CD4-positive, CD25-positive, alpha-beta regulatory T cell (primary cell): ENCODE data around the gene NDC80. TPM values are rescaled to one million over a fixed set of nuclear protein-coding genes. Genes with fewer than 3 reads are reported as not detected.

Experiments
- ATAC-seq, 2 donors: fragments of 150-1000 bp; cut with Tn5 transposase; one replicate each; pipeline ENCODE4 v1.10.0; 2021; ENCODE audit warnings: low read depth in 2 of 2, moderate number of reproducible peaks in 2 of 2, moderate library complexity in 1 of 2
- DNase-seq, 3 donors: peaks; one replicate each; pipeline versions ENCODE4 v3.0.0 to v3.0.0-alpha.2; 2012 to 2022; ENCODE audit warnings: mixed read lengths in 1 of 3
- H3K27ac ChIP-seq: one replicate; pipeline ENCODE4 v1.7.0; 2013; ENCODE audit warnings: mild to moderate bottlenecking, low read length; ENCODE audit not compliant: insufficient read depth, poor library complexity, severe bottlenecking
- H3K27me3 ChIP-seq: one replicate; pipeline ENCODE4 v1.7.0; 2013; ENCODE audit warnings: low read length; ENCODE audit not compliant: control insufficient read depth, insufficient read depth
- H3K36me3 ChIP-seq: one replicate; pipeline ENCODE4 v1.7.0; 2013; ENCODE audit warnings: mild to moderate bottlenecking, low read length, moderate library complexity; ENCODE audit not compliant: control insufficient read depth, insufficient read depth
- H3K4me1 ChIP-seq: 2 replicates; pipeline ENCODE4 v1.7.0; 2013; ENCODE audit warnings: mild to moderate bottlenecking, low read length; ENCODE audit not compliant: insufficient read depth, control insufficient read depth, poor library complexity, severe bottlenecking
- H3K4me3 ChIP-seq: one replicate; pipeline ENCODE4 v1.7.0; 2013; ENCODE audit warnings: low read depth, mild to moderate bottlenecking, low read length, moderate library complexity
- H3K9me3 ChIP-seq, 2 experiments: 1 replicate in 1 of 2; 2 replicates in 1 of 2; pipeline ENCODE4 v1.7.0; 2013; ENCODE audit warnings: low read length in 2 of 2, mild to moderate bottlenecking in 1 of 2, moderate library complexity in 1 of 2; ENCODE audit not compliant: control insufficient read depth in 2 of 2
- H3K27ac Mint-ChIP-seq, 3 donors: one replicate each; pipeline ENCODE4 v1.8.0; 2020 to 2022; ENCODE audit warnings: mild to moderate bottlenecking in 3 of 3, mixed read lengths in 3 of 3, moderate library complexity in 2 of 3
- H3K27me3 Mint-ChIP-seq: one replicate; pipeline ENCODE4 v1.8.0; 2022; ENCODE audit warnings: mild to moderate bottlenecking, mixed read lengths
- H3K36me3 Mint-ChIP-seq: one replicate; pipeline ENCODE4 v1.8.0; 2020; ENCODE audit warnings: mixed read lengths
- H3K4me1 Mint-ChIP-seq, 4 donors: one replicate each; pipeline ENCODE4 v1.8.0; 2020 to 2022; ENCODE audit warnings: mixed read lengths in 4 of 4, mild to moderate bottlenecking in 1 of 4
- H3K4me3 Mint-ChIP-seq, 4 donors: one replicate each; pipeline ENCODE4 v1.8.0; 2020 to 2022; ENCODE audit warnings: mild to moderate bottlenecking in 4 of 4, mixed read lengths in 4 of 4, moderate library complexity in 3 of 4
- H3K9me3 Mint-ChIP-seq, 7 donors: one replicate each; pipeline ENCODE4 v1.8.0; 2020 to 2022; ENCODE audit warnings: mixed read lengths in 7 of 7, mild to moderate bottlenecking in 3 of 7, moderate library complexity in 2 of 7
- polyA plus RNA-seq, 4 donors: library from polyadenylated mRNA; unstranded; fragments of 300-500 nt; fragmentation: Illumina TruSeq; gene quantifications; one replicate each; pipeline ENCODE4 v1.2.3, GENCODE V29; 2021
- total RNA-seq: library from RNA; stranded (reverse); gene quantifications from one replicate; pipeline ENCODE4 v1.2.3, GENCODE V29; 2022

The NDC80 gene
- total and polyA plus RNA-seq, 5 donors from 2014 or later = 9.5 to 20.3 (median 11.3) TPM

GRCh38 chr18:2602844-2603243 is 31.5 kb downstream of the NDC80 start:
- ATAC-seq = no peak
- peaks cover 60% of the 10 kb centered on the region for H3K4me1 ChIP-seq
- H3K27me3 ChIP-seq = no peaks in the 10 kb centered on the region
- DNase-seq = no peak
- H3K4me1 Mint-ChIP-seq = peaks cover 51 to 69% (median 59%) of the 10 kb centered on the region in 4 donors
- H3K9me3 ChIP-seq = no peaks in the 10 kb centered on the region
- no peaks in the 10 kb centered on the region for H3K36me3 ChIP-seq
- H3K27ac ChIP-seq = peak overlapping the region; percentile 5
- H3K27me3 Mint-ChIP-seq = no peaks in the 10 kb centered on the region
- H3K4me3 ChIP-seq = peak overlapping the region; percentile 5
- H3K36me3 Mint-ChIP-seq = peaks cover 6% of the 10 kb centered on the region
- peak overlapping the region in 2 of 4 donors; percentile 33 to 51 for H3K4me3 Mint-ChIP-seq
- H3K9me3 Mint-ChIP-seq = no peaks in the 10 kb centered on the region
- H3K27ac Mint-ChIP-seq = peak overlapping the region; percentile 55 to 75 (median 61)

- no peaks in the 10 kb centered on the region for H3K27me3 ChIP-seq
- Mint-ChIP-seq H3K4me3 (peak overlapping the region; percentile 70 to 82 (median 78)), H3K27ac (peak overlapping the region; percentile 83 to 92 (median 91)), H3K9me3 (no peaks in the 10 kb centered on the region), H3K27me3 (no peaks in the 10 kb centered on the region), H3K36me3 (peaks cover 14% of the 10 kb centered on the region), H3K4me1 (peaks cover 44 to 59% (median 49%) of the 10 kb centered on the region in 4 donors)
- ATAC-seq = peak; percentile 42 to 58
- H3K36me3 ChIP-seq = no peaks in the 10 kb centered on the region
- peaks cover 57% of the 10 kb centered on the region for H3K4me1 ChIP-seq
- H3K27ac ChIP-seq = peak overlapping the region; percentile 94
- H3K4me3 ChIP-seq = peak overlapping the region; percentile 62
- no peaks in the 10 kb centered on the region for H3K9me3 ChIP-seq
- peak in 2 of 3 donors; percentile 26 to 57 for DNase-seq
These were observed 35.0 kb downstream of the NDC80 start for GRCh38 chr18:2606335-2606734.

GRCh38 chr18:2609604-2610003 is 38.2 kb downstream of the NDC80 start:
- Histone ChIP-seq H3K36me3 (no peaks in the 10 kb centered on the region), H3K27ac (no peak overlapping the region), H3K9me3 (no peaks in the 10 kb centered on the region), H3K4me1 (peaks cover 35% of the 10 kb centered on the region), H3K27me3 (no peaks in the 10 kb centered on the region), H3K4me3 (peak overlapping the region; percentile 37)
- H3K27me3 Mint-ChIP-seq = no peaks in the 10 kb centered on the region
- peaks cover 29 to 50% (median 35%) of the 10 kb centered on the region in 4 donors for H3K4me1 Mint-ChIP-seq
- peaks cover 14% of the 10 kb centered on the region for H3K36me3 Mint-ChIP-seq
- ATAC-seq = no peak
- DNase-seq = no peak
- H3K27ac Mint-ChIP-seq = peak overlapping the region in 2 of 3 donors; percentile 34 to 49
- H3K4me3 Mint-ChIP-seq = peak overlapping the region in 1 of 4 donors; percentile 57
- no peaks in the 10 kb centered on the region for H3K9me3 Mint-ChIP-seq

GRCh38 chr18:2610549-2610948 is 39.2 kb downstream of the NDC80 start:
- Histone ChIP-seq H3K9me3 (no peaks in the 10 kb centered on the region), H3K27me3 (no peaks in the 10 kb centered on the region), H3K36me3 (peaks cover 2% of the 10 kb centered on the region), H3K4me3 (no peak overlapping the region), H3K27ac (no peak overlapping the region), H3K4me1 (peaks cover 25% of the 10 kb centered on the region)
- ATAC-seq = no peak
- no peak overlapping the region for H3K4me3 Mint-ChIP-seq
- H3K27me3 Mint-ChIP-seq = no peaks in the 10 kb centered on the region
- H3K4me1 Mint-ChIP-seq = peaks cover 21 to 44% (median 28%) of the 10 kb centered on the region in 4 donors
- H3K36me3 Mint-ChIP-seq = peaks cover 23% of the 10 kb centered on the region
- no peak for DNase-seq
- H3K27ac Mint-ChIP-seq = no peak overlapping the region
- peaks cover 0 to 5% (median 1%) of the 10 kb centered on the region in 7 donors for H3K9me3 Mint-ChIP-seq

- Histone ChIP-seq H3K4me1 (peaks cover 5% of the 10 kb centered on the region), H3K4me3 (no peak overlapping the region), H3K9me3 (no peaks in the 10 kb centered on the region), H3K36me3 (peaks cover 2% of the 10 kb centered on the region), H3K27ac (no peak overlapping the region), H3K27me3 (no peaks in the 10 kb centered on the region)
- Mint-ChIP-seq H3K9me3 (peaks cover 0 to 5% (median 1%) of the 10 kb centered on the region in 7 donors), H3K4me3 (no peak overlapping the region), H3K27me3 (no peaks in the 10 kb centered on the region), H3K4me1 (peaks cover 17 to 32% (median 21%) of the 10 kb centered on the region in 4 donors), H3K36me3 (peaks cover 27% of the 10 kb centered on the region), H3K27ac (peak overlapping the region in 2 of 3 donors; percentile 36 to 70)
- no peak for DNase-seq
- ATAC-seq = no peak
These were observed 41.6 kb downstream of the NDC80 start for GRCh38 chr18:2612996-2613395.

- DNase-seq = no peak
- peaks cover 2% of the 10 kb centered on the region for H3K36me3 ChIP-seq
- Mint-ChIP-seq H3K36me3 (peaks cover 17% of the 10 kb centered on the region), H3K27ac (peak overlapping the region in 1 of 3 donors; percentile 41), H3K27me3 (no peaks in the 10 kb centered on the region), H3K9me3 (peaks cover 0 to 5% (median 1%) of the 10 kb centered on the region in 7 donors), H3K4me1 (peaks cover 10 to 14% (median 11%) of the 10 kb centered on the region in 4 donors), H3K4me3 (no peak overlapping the region)
- H3K27ac ChIP-seq = no peak overlapping the region
- H3K27me3 ChIP-seq = no peaks in the 10 kb centered on the region
- ATAC-seq = no peak
- no peaks in the 10 kb centered on the region for H3K4me1 ChIP-seq
- H3K9me3 ChIP-seq = no peaks in the 10 kb centered on the region
- H3K4me3 ChIP-seq = no peak overlapping the region
These were observed 46.1 kb downstream of the NDC80 start for GRCh38 chr18:2617401-2617998.

GRCh38 chr18:2618009-2618408 is 46.7 kb downstream of the NDC80 start:
- H3K4me3 Mint-ChIP-seq = no peak overlapping the region
- ATAC-seq = no peak
- no peak overlapping the region for H3K27ac Mint-ChIP-seq
- no peaks in the 10 kb centered on the region for H3K27me3 Mint-ChIP-seq
- DNase-seq = no peak
- H3K27ac ChIP-seq = no peak overlapping the region
- no peaks in the 10 kb centered on the region for H3K4me1 ChIP-seq
- H3K4me1 Mint-ChIP-seq = peaks cover 5 to 11% (median 10%) of the 10 kb centered on the region in 4 donors
- H3K36me3 Mint-ChIP-seq = peaks cover 17% of the 10 kb centered on the region
- H3K4me3 ChIP-seq = no peak overlapping the region
- no peaks in the 10 kb centered on the region for H3K9me3 ChIP-seq
- peaks cover 2% of the 10 kb centered on the region for H3K36me3 ChIP-seq
- no peaks in the 10 kb centered on the region for H3K27me3 ChIP-seq
- H3K9me3 Mint-ChIP-seq = peaks cover 0 to 5% (median 1%) of the 10 kb centered on the region in 7 donors

GRCh38 chr18:2625217-2625616 is 53.9 kb downstream of the NDC80 start:
- H3K9me3 ChIP-seq = no peaks in the 10 kb centered on the region
- Mint-ChIP-seq H3K27ac (peak overlapping the region; percentile 48 to 74 (median 74)), H3K4me3 (no peak overlapping the region), H3K4me1 (peaks cover 0 to 14% (median 9%) of the 10 kb centered on the region in 4 donors), H3K9me3 (peaks cover 0 to 1% (median 0%) of the 10 kb centered on the region in 7 donors), H3K27me3 (peaks cover 4% of the 10 kb centered on the region), H3K36me3 (peaks cover under 1% of the 10 kb centered on the region)
- H3K27ac ChIP-seq = no peak overlapping the region
- H3K4me1 ChIP-seq = no peaks in the 10 kb centered on the region
- H3K27me3 ChIP-seq = no peaks in the 10 kb centered on the region
- no peak overlapping the region for H3K4me3 ChIP-seq
- DNase-seq = no peak
- H3K36me3 ChIP-seq = no peaks in the 10 kb centered on the region
- no peak for ATAC-seq
